Renal cortex interstitium (tissue), 11 donors: ENCODE measurements around the gene SLC9A9. TPM values are rescaled to one million over a fixed set of nuclear protein-coding genes. Genes with fewer than 3 reads are reported as not detected.
"Not testable (repeated sequence)": the region's sequence is repeated elsewhere in the genome, so short reads cannot be mapped to it uniquely, and the experiment has no call there.

Source experiments
- DNase-seq, 11 donors: peaks; one replicate each; pipeline ENCODE4 v3.0.0-alpha.2; 2013; ENCODE audit warnings: low read depth in 9 of 11, low spot score in 4 of 11; ENCODE audit errors: extremely low read depth in 1 of 11
- polyA plus RNA-seq, 3 donors: library from polyadenylated mRNA; unstranded; fragments of 120-200 nt; gene quantifications; one replicate each; pipeline ENCODE4 v1.2.1, GENCODE V29; 2013; ENCODE audit not compliant: insufficient read length in 3 of 3

SLC9A9 gene
- polyA plus RNA-seq, 3 donors, result 4.7 to 6.0 (median 5.6) TPM

- DNase-seq, result no peak
These were observed 27.6 kb downstream of the SLC9A9 start for GRCh38 chr3:143820466-143821221.

- no peak for DNase-seq
These were observed 28.4 kb downstream of the SLC9A9 start for GRCh38 chr3:143819890-143820289.

GRCh38 chr3:143814443-143814889 lies 33.8 kb downstream of the SLC9A9 start:
- no peak for DNase-seq

DNA sequence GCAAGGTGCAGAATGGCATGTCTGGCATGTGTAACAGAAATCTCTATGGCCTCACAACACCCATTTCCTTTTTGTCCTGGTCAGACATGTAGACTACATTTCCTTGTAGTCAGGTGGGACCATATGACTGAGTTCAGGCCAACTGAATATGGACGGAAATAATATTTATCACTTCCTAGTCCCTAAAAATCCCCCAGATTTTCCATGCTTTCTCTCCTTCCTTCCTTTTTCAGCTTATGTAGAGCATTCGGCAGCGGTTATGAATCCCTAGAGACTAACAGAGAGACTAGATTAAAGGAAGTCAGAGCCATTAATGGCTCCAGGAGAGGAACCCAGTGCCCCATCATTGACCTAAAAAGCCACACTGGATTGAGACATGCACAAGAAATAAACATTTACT lies 35.8 kb downstream of the SLC9A9 start:
- no peak for DNase-seq

- DNase-seq, result no peak
These were observed 36.7 kb downstream of the SLC9A9 start for GRCh38 chr3:143811602-143812001.

GRCh38 chr3:143810953-143811265 lies 37.4 kb downstream of the SLC9A9 start:
- DNase-seq, result no peak

GRCh38 chr3:143810166-143810952 lies 37.9 kb downstream of the SLC9A9 start:
- no peak for DNase-seq

DNA sequence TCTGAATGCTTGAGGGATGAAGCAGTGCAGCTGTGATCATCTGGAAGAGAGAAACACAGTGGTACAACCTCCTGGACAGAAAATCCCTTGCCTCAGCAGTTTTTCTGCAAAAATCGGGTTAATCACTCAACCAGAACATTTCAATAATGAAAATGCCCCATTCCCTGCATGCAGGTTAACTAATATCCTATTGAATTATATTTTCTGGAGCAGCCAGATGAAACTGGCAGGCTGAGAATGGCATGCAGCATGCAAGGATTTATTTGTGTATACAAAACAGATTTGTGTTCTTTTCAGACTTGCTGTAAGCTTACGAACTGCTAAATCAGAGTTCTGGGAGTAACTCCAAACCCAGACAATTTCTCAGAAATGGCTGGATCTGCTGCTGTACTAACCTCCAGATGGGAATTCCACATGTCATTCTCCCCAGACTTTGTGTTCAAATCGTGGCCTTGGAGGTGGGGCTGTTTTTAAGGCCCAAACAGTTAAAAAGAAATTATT lies 39.1 kb downstream of the SLC9A9 start:
- DNase-seq, result peak in 6 of 11 donors; percentile 36 to 71 (median 46)

GRCh38 chr3:143808030-143808429 lies 40.2 kb downstream of the SLC9A9 start:
- DNase-seq, result no peak

DNA sequence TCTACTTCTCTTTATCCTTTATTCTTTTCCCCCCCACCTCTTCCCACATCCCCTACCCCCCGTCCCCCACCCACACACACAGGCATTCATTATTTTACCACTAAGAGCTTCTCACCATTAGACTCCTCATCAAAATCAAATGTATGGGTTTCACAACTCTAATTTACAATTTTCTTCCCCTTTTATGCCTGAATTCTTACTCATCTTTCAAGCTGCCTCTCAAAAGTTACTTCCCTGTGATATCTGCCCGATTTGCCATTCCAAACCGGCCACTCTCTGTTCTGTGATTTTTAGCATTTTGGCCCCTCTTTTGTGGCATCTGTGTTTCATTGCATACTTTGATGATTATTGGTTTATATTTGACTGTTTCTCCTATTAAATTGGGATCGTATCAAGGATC lies 42.2 kb downstream of the SLC9A9 start:
- DNase-seq, result no peak

DNA sequence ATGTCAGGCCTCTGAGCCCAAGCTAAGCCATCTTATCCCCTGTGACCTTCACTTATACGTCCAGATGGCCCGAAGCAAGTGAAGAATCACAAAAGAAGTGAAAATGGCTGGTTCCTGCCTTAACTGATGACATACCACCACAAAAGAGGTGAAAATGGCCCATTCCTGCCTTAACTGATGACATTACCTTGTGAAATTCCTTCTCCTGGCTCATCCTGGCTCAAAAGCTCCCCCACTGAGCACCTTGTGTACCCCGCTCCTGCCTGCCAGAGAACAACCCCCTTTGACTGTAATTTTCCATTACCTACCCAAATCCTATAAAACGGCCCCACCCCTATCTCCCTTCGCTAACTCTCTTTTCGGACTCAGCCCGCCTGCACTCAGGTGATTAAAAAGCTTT lies 42.8 kb downstream of the SLC9A9 start:
- DNase-seq, result not testable (repeated sequence)

DNA sequence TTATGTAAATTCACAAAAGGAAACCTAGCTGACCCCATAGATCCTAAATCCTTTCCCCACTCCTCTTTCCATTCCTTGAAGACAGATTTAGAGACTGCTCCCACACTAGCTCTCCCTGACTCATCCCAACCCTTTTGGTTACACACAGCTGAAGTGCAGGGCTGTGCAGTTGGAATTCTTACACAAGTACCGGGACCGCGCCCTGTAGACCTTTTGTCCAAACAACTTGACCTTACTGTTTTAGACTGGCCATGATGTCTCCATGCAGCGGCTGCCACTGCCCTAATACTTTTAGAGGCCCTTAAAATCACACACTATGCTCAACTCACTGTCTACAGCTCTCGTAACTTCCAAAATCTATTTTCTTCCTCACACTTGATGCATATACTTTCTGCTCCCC lies 47.2 kb downstream of the SLC9A9 start:
- not testable (repeated sequence) for DNase-seq

DNA sequence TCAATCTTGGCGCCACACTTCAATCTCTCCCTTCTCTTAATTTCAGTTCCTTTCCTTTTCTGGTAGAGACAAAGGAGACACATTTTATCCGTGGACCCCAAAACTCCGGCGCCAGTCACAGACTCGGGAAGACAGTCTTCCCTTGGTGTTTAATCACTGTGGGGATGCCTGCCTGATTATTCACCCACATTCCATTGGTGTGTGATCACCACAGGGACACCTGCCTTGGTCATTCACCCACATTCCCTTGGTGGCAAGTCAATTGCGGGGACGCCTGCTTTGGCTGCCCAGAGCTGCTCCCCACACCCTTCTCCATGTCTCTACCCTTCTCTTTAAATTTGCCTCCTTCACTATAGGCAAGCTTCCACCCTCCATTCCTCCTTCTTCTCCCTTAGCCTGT lies 50.1 kb downstream of the SLC9A9 start:
- not testable (repeated sequence) for DNase-seq

DNA sequence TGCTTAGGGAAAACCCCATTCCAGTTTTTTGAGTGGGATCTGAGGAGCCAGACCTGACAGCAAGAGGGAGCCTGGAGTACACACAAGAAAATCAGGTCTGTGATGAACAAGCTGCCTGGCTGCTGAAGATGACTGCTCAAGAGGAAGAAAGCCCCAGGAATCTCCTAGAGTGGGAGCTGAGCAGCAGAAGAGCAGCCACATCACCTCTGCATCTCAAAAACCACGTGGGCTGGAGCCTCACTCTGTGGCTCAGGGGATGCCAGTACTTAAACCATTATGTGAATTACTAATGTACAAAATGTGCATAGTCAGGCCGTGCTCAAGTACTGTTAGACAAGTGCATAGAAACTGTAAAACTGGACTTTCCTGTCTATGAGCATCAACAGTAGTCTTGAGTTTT lies 52.4 kb downstream of the SLC9A9 start:
- DNase-seq, result no peak

DNA sequence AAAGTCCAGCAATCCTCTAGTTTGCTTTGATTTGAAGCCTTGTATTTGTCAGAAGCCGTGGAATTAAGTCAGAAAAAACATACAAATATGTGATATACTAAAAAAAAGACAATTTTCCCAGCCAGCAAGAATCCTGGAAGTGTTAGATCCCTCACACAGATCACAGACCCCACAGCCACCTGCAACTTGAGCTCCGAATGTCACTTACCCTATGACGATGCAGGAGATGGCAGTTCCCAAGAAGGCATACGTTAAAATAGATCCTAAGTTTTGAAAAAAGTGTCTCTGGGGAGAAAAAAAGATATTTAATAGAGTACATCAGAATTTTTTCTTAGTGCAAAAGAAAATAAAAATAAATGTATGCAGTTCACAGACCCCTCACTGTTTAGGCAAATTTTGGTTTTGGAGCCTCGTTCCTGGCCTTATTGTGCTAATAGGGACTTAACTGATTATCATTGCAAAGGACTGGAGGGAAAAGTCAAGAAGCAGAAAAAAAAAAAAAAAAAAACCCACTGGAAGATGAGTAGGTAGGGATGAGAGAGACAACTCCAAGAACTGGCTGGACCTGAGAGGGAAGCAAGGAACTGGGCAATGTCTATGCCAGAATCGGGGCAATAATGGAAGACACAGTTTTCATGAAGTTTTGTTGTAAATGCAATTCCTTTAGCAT lies 53.3 kb downstream of the SLC9A9 start:
- DNase-seq, result no peak

- DNase-seq, result no peak
These were observed 54.3 kb downstream of the SLC9A9 start for GRCh38 chr3:143793971-143794370.

- DNase-seq, result no peak
These were observed 56.9 kb downstream of the SLC9A9 start for GRCh38 chr3:143791386-143791785.

- no peak for DNase-seq
These were observed 61.8 kb downstream of the SLC9A9 start for GRCh38 chr3:143786219-143787191.

DNA sequence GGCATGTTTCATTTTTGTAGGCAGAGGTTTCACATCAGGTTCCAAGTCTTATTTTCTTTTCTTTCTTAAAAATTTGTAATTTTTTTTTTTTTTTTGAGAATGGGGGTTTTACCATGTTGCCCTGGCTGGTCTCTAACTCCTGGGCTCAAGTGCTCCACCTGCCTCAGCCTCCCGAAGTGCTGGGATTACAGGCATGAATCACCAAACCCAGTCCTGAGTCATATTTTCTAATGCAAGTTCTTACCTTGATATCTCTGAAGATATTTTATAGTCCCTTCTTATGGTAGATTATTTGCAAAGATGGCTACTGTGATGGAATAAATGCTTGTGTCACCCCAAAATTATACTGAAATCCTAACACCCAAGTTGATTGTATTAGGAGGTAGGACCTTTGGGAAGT lies 63.8 kb downstream of the SLC9A9 start:
- no peak for DNase-seq
